GM19468 (cell line): ENCODE data around the gene CCDC148.
"Not testable (repeated sequence)": the region's sequence is repeated elsewhere in the genome, so short reads cannot be mapped to it uniquely, and the experiment has no call there.

Experiments used
- ATAC-seq: cut with Tn5 transposase; IDR thresholded peaks from one replicate; pipeline ENCODE4 v1.9.1; 2021; ENCODE audit warnings: mild to moderate bottlenecking, moderate library complexity, moderate number of reproducible peaks; ENCODE audit not compliant: unreplicated experiment; ENCODE audit errors: extremely low read depth

Gene CCDC148

DNA sequence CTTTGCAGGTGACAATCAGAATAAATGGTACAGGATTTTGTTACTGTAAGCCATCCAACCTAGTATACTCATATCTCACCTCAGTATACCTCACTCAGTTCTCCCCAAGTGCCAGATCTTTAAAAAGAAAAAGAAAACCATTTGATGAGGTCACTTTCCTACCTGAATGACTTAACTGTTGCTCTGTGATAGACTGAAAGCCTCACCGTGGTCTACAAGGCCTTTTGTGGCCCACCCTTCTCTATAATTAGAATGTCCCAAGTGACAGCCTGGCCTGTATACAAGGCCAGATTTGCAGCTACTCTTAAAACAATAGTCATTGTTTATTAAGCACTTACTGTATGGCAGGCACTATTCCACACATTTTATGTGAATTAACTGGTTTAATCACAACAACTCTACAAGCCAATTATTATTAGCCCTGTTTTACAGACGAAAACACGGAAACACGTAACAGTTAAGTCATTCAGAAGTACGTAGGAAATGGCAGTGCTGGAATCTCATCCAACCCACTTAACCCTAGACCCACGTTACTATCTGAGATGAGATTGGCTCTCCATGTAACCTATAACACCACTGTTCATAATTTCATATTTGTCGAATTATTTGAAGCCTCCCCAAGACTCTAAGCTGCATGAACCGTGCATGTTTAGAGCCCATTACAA is 28.5 kb upstream of the CCDC148 start:
- no peak for ATAC-seq

DNA sequence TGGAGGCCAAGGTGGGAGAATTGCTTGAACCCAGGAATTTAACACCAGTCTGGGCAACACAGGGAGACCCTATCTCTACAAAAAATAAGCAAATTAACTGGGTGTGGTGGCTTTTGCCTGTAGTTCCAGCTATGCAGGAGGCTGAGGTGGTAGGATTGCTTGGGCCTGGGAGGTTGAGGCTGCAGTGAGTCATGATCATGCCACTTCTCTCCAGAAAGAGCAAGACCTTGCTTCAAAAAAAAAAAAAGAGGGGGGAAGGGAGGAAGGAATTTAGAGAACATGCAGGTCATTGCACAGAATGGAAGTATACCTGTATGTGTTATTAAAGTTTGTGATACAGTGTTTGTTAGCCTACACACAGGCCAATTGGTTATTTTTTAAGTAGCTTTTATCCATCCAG is 26.0 kb upstream of the CCDC148 start:
- no peak for ATAC-seq

DNA sequence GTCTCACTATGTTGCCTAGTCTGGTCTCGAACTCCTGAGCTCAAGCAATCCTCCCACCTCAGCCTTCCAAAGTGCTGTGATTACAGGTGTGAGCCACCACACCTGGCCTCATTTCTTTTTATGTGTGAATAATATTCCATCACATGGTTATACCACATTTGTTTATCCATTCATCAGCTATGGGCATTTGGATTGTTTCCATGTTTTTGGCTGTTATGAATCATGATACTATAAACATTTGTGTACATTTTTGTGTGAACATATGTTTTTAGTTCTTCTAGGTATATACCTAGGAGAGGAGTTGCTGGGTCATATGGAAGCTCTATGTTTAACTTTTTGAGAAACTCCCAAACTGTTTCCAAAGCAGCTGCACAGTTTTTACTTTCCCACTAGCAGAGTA is 24.6 kb upstream of the CCDC148 start:
- no peak for ATAC-seq

DNA sequence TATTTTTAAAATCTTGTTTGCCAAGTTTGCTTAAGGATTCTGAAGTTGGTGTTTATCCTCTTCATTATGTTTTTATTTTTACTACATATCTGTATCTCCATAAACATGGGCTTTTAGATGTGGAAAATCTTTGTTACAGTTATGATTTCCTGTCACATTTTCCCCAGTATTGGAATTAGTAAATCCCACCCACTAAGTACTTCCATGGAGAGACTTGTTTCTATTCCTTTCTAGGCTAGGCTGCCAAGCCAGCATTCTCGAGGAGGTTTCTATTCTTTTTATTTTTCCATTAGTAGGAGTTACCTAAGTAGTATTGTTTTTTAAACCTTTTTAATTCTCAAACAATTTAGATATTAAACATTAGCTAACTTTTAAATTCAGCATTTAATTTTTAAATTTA is 22.3 kb upstream of the CCDC148 start:
- no peak for ATAC-seq

DNA sequence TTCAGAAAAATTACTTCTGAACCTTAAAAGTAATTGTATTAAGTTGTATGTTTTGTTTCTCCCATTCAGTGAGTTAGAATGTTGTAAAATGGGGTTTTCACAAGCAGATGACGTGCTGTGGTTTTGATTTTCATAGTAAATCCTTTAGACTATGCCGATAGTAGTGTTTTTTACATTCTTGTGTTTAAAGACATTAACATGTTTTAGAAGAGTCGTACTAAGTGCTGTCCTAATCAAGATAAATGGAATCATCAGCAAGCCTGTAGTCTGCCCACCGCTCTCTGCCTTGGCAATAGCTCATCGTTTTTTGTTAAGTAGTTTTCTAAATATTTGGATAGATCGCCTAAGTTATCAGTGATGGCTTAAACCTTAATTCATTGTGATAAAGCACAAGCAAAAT is 21.7 kb upstream of the CCDC148 start:
- no peak for ATAC-seq

DNA sequence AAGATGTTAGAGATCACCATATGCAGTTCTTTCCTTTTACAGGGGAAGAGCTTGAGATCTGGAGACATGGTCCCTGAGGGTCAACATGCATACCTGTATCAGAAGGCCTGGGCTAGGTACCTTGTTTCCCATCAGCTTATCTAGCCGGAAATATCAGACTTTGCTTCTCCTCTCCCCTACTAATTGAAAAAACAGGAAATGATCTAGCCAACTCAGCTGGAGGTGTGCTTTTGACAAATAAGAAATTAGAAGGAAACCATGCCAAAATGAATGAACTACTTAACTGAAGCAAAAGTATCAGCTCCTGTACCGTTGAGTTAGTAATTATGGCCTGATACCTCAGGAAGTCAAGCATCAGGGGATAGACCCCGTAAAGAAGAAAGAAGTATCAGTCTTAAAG is 20.6 kb upstream of the CCDC148 start:
- no peak for ATAC-seq

DNA sequence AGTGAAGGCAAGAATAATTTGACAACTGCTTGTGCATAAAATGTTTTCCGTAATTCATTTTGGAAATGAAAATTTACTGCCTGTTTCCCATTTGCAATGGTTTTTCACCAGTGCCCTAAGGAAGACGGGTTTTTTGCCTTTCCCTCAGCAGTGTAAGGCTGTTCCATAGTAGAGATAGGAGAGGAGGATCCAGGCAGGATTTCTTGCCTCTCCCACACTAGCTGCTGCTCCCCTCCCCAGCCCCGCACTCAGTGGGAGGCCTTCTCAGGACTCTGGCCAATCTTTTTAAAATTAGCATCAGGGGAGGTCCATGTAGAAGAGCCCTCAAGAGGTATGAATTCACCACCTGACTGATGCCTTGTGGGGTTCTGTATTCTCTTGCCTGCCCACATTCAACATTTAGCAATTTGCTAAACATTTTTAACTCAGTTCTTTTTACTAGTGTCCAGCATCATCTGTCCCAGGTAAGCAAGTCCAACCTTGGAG is 18.0 kb upstream of the CCDC148 start:
- not testable (repeated sequence) for ATAC-seq

DNA sequence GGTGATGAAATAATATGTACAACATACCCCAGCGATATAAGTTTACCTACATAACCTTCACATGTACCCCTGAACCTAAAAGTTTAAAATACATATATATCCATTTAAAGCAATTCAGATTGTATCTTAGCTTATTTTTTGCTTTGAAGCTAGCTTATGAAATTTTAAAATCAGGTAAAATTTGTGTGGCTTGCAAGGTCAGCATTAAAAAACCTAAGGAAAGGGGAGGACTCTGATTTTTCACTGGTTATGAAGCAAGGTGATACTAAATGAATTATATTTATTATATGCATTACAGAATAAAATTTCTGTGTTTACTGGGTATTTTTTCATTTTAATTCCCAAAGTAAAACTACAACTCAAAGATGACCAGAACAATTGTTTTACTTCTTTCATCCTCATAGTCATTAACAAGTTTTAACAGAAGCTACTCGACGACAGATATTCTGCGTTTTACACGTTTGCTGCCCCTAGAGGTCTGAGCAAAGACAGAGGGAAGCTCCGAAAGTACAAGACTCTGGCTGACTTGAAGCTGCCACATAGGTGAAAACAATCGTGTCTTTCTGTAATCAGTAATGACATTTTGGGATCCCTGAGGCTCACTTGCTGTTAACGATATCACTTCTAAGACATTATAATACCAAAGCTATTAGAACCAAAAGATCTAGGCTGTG is 17.3 kb upstream of the CCDC148 start:
- no peak for ATAC-seq

DNA sequence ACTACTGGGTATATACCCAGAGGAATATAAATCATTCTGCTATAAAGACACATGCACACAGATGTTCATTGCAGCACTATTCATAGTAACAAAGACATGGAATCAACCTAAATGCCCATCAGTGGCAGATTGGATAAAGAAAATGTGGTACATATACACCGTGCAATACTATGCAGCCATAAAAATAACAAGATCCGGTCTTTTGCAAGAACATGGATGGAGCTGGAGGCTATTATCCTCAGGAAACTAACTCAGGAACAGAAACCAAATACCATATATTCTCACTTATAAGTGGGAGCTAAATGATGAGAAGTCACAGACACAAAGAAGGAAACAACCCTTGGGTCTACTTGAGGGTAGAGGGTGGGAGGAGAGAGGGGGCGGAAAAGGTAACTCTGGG is 16.7 kb upstream of the CCDC148 start:
- ATAC-seq = not testable (repeated sequence)

DNA sequence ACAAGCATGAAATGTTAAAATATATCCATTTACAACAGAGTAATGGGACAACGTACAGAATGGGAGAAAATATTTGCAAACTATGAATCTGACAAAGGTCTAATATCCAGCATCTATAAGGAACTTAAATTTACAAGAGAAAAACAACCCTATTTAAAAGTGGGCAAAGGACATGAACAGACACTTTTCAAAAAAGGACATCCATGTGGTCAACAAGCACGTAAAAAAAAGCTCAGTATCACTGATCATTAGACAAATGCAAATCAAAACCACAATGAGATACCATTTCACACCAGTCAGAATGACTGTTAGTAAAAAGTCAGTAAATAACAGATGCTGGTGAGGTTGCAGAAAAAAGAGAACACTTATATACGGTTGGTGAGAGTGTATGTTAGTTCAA is 16.3 kb upstream of the CCDC148 start:
- not testable (repeated sequence) for ATAC-seq

DNA sequence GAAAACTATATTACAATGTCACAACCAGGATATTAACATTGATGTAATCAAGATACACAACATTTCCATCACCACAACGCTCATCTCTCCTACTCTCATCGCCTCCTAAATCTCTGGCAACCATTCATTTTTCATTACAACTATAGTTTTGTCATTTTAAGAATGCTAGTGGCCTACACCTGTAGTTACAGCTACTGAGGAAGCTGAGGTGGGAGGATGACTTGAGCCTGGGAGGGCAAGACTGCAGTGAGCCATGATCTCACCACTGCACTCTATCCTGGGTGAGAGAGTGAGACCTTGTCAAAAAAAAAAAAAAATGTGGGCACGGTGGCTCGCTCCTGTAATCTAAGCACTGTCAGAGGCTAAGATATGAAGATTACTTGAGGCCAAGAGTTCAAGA is 10.7 kb upstream of the CCDC148 start:
- no peak for ATAC-seq

DNA sequence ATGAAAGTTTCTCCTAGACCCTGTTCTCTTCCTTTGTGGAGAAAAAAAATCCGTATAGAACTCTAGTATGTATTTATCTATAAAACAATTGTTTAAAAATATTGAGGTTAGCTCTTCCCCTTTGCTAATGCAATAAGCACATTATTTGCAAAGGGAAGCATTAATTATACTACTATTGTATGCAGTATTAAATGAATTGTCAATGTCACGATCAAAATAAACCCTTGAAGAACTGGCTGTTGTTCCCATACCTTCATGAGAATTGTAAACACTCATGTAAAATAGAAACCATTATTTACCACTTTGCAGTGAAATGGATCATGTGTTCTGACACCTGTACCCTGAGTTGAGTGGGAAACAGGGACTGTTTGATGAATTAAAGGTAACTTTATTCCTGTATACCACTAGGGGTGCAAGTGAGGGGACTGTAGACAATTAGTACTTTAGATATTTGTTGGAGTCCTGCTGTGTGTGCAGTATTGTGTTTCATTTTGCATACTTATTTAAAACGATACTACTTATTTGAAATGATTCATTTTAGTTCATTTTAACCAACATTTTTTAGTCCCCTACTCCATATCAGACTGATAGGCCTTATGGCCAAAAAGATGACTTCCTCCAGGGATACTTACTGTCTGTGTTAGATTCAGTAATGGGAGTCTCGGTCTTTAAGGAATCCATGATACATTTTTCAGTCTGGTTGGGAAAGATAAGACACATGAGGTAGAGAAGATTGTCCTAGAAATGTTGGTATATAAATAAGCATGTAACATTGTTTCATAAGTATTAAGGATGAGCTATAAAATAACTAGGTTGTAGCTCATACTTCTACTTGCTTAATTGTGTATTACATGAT is 8.1 kb upstream of the CCDC148 start:
- ATAC-seq = peak; percentile 57

DNA sequence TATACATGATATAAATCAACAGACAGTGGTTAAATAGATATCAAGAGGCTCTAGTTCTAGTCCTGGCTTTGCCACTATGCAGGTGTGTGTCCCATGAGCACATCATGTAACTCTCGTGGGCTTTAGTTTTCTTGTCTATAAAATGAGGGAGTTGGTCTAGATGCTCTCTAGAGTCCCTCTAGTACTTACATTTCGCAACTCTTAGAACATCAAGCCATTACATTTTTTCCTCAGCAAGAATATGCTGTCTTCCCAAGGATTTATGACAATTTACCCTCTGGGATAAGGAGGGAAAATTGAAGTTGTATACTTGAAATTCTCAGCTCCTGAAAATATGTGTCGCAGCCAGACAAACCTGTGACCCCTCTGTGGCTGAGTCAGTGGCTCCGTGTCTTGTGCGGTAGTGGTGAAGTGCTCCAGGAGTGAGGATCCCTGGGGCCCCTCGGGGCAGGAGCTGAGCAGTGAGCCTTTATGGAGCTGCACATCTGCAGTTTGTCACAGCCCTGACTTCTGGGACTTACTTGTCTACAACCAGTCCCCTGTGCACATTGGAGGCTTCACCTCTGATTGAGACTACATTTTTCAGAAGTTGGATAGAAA is 7.0 kb upstream of the CCDC148 start:
- ATAC-seq = no peak

DNA sequence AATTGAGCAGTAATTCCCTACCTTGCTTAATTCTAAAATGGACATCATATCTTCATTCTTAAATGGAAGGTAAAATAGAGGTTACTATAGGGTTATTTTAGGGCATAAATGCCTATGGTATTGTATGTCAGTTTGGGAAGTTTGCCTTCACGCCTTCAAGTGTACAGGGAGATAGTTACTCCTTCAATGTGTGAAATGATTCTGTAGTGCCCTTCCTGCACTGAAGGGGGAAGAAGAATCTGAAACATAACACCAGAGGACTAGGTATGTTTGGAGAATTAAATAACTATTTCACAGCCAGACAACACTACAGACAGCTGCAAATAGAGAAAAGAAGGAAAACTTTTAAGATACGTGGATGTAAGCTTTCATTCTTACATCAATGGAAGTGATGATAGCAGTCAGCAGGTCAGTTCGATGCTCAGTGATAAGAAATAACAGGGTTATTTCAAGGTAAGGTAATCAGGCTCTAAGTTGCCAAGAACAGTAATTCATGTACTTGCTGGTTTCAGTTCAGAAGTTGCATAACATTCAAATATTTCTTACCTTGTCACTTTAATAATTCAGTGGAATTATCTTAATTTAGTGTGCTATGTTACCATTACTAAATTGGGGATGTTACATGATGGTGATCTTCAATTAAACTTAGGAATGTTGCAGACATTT is 4.2 kb upstream of the CCDC148 start:
- ATAC-seq = no peak

DNA sequence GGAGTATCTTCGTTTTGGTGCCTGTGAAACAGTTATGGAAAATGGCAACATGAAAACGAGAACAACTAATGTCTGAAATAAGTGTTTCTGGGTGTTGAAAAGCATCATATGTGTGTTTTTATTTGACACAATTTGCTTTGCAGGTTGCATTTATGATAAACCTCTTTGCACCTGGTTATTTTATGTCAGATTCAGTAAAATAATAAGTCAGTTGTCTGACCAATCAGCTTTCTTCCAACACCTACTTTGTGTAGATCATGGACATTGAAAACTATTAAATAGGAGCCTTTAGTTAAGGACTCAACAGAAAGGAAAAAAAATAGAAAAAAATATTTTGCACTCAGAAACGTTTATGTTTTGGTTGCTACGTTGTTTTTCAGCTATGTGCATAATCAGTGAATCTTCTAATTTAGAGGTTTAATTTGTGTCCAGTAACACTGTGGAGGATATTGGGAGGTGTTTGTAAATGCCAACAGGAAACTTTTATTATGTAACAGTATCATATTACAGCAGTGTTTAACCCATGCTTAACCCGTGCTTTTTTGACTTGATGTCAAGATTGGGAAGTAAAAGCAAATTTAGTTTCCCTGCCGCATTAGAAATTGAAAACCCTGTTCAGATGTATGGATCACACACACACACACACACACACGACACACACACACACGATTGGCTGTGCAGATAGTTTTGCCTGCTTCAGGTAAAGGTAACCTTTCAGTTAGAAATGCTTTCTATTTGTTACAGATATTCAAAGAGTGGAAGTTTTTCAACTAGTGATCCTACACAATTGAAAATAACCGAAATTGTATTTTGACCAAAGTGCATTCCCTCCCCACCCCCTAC is 2.8 kb upstream of the CCDC148 start:
- no peak for ATAC-seq

DNA sequence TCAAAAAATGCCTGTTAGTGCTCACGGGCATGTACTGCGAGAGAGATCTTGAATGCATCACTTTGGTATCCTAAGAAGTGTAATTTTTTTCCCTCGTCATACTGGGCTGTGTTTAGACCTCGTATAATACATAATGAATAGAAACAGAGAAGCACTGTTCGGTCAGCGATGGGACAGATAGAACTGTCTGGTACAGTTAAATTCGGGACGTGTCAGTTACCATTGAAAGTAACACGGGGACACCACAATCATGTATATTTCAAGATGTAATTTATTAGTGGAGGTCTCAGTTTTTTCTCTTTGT is 2.0 kb upstream of the CCDC148 start:
- ATAC-seq = no peak

DNA sequence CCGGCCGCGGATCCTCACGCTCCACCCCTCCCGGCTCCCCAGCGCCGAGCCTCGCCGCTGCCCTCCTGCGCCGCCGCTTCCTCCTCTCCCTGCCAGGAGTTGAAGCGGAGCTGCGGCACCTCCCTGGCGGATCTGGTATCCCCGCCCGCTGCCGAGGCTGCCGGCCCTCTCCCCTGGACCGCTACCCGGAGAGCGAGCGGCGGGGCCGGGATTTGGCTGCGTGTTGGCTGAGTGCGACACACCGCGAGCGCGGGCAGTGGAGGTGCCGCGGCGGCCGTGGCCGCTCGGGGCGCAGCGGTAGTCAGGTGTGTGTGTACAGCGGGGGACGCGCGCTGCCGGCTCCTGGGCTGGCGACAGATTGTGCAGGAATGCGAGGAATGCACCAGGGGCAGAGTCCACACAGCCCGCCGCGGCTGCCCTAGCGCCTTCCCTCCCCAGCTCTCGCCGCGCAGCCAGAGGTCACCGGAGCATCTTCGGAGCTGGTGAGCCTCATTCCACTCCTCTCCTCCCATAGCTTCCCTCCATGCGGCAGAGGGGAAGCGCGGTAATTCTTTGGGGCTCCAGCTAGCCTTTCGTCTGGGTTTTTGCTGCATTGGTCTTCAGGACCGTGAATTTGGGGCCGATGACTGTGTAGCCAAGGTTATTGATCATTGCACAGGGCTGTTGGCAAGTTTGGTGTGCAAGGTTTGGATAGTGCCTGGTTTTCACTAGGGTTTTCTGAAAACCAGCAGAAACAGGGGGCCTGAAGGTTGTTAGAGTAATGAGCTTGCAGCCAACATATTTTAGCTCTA is 1.5 kb upstream of the CCDC148 start:
- peak; percentile 40 for ATAC-seq

DNA sequence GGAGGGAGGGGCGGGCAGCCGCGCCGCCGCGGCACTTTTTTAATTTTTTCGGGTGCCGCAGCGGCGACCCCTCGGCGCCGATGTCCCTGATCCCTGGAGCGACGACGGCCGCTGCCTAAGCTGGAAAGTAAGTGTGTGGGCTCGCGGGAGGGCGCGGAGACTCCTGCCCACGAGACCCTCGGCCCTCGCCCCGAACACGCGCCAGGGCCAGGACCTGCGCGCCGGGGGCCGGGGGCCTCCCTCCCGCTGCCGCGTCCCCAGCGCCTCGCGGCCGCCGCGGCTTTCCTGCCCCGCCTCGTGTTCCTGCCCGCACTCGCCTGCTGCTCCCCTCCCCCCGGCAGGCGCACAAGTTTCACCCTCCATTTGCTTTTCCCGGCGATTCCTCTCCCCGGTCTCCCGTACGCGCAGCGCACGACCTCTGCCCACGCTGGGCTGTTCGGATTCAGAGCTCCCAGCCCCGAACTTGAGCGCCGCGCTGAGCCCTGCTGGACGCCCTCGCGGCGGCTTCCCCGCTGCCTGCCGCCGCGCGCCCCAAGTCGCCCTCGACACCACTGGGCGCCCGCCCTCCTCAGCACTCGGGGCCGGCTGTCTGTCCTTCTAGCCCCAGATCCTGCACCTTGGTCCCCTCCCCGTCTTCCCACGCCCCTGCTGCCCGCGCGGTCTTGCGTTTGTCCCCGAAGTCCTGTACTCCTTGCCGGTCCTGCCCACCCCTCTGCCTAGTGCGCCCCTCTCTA is 706 bp upstream of the CCDC148 start:
- no peak for ATAC-seq
